NB4 (cell line): ENCODE results near the gene C2orf76.

Experiments
- POLR2A ChIP-seq: IDR thresholded peaks from 2 replicates; pipeline ENCODE4 v1.6.1; 2011; ENCODE audit warnings: mild to moderate bottlenecking; ENCODE audit not compliant: insufficient read length; ENCODE audit errors: extremely low read depth
- TF ChIP-seq, protein P1 (sequence below): IDR thresholded peaks from one replicate; pipeline ENCODE4 v1.5.1; 2012; ENCODE audit warnings: low read depth, low read length

DNA sequence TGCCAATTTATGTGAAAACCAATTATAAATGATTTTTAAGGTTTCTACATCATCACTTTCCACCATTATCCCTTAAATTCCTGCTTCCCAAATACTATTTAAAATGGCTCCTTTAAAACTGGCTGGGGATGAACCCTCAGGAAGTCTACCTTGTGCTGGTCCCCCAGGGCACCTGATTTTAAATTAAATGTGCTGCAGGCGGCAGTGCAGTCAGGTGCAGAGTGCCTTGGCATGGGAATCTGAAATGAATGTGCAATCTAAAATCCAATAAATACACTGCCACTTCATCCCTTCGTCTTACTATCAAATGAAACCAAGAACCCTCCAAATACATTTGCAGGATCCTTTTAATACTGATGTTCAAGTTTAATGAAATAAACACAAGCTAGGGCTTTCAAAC is 61.8 kb downstream of the C2orf76 start:
- no peak for TF ChIP-seq POLR2A
- TF ChIP-seq, protein P1, sequence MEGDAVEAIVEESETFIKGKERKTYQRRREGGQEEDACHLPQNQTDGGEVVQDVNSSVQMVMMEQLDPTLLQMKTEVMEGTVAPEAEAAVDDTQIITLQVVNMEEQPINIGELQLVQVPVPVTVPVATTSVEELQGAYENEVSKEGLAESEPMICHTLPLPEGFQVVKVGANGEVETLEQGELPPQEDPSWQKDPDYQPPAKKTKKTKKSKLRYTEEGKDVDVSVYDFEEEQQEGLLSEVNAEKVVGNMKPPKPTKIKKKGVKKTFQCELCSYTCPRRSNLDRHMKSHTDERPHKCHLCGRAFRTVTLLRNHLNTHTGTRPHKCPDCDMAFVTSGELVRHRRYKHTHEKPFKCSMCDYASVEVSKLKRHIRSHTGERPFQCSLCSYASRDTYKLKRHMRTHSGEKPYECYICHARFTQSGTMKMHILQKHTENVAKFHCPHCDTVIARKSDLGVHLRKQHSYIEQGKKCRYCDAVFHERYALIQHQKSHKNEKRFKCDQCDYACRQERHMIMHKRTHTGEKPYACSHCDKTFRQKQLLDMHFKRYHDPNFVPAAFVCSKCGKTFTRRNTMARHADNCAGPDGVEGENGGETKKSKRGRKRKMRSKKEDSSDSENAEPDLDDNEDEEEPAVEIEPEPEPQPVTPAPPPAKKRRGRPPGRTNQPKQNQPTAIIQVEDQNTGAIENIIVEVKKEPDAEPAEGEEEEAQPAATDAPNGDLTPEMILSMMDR: no peak
